Muscle layer of duodenum (tissue), 2 donors: ENCODE results near the gene SLC22A23.
A peak's percentile ranks its signal among the peaks of the same experiment; 100 is the strongest.
"Not testable (repeated sequence)": the region's sequence is repeated elsewhere in the genome, so short reads cannot be mapped to it uniquely, and the experiment has no call there.

ENCODE experiments used
- H3K27ac ChIP-seq: one replicate; pipeline ENCODE4 v1.7.0; 2013; ENCODE audit warnings: mild to moderate bottlenecking, low read length
- H3K27me3 ChIP-seq: one replicate; pipeline ENCODE4 v1.7.0; 2013; ENCODE audit warnings: low read depth, mild to moderate bottlenecking, control low read depth, low read length
- H3K36me3 ChIP-seq, 2 donors: one replicate each; pipeline ENCODE4 v1.7.0; 2013; ENCODE audit warnings: low read length in 2 of 2, control low read depth in 1 of 2, mild to moderate bottlenecking in 1 of 2; ENCODE audit not compliant: insufficient read depth in 2 of 2, control insufficient read depth in 1 of 2
- H3K4me1 ChIP-seq, 2 donors: one replicate each; pipeline ENCODE4 v1.7.0; 2013; ENCODE audit warnings: low read length in 2 of 2, mild to moderate bottlenecking in 2 of 2, control low read depth in 1 of 2, moderate library complexity in 1 of 2; ENCODE audit not compliant: insufficient read depth in 2 of 2, control insufficient read depth in 1 of 2
- H3K4me3 ChIP-seq, 2 donors: one replicate each; pipeline ENCODE4 v1.7.0; 2013; ENCODE audit warnings: low read length in 2 of 2, low read depth in 1 of 2, mild to moderate bottlenecking in 1 of 2
- H3K9me3 ChIP-seq, 2 donors: one replicate each; pipeline ENCODE4 v1.7.0; 2013; ENCODE audit warnings: low read length in 2 of 2, control low read depth in 1 of 2, mild to moderate bottlenecking in 1 of 2; ENCODE audit not compliant: control insufficient read depth in 1 of 2
- donor health status: healthy.

The SLC22A23 gene

GRCh38 chr6:3253597-3253961 is 203.3 kb downstream of the SLC22A23 start:
- peaks cover 0 to 9% of the 10 kb centered on the region in 2 donors for H3K4me1 ChIP-seq
- no peaks in the 10 kb centered on the region for H3K9me3 ChIP-seq
- no peaks in the 10 kb centered on the region for H3K36me3 ChIP-seq
- no peak overlapping the region for H3K4me3 ChIP-seq
- no peak overlapping the region for H3K27ac ChIP-seq
- no peaks in the 10 kb centered on the region for H3K27me3 ChIP-seq

DNA sequence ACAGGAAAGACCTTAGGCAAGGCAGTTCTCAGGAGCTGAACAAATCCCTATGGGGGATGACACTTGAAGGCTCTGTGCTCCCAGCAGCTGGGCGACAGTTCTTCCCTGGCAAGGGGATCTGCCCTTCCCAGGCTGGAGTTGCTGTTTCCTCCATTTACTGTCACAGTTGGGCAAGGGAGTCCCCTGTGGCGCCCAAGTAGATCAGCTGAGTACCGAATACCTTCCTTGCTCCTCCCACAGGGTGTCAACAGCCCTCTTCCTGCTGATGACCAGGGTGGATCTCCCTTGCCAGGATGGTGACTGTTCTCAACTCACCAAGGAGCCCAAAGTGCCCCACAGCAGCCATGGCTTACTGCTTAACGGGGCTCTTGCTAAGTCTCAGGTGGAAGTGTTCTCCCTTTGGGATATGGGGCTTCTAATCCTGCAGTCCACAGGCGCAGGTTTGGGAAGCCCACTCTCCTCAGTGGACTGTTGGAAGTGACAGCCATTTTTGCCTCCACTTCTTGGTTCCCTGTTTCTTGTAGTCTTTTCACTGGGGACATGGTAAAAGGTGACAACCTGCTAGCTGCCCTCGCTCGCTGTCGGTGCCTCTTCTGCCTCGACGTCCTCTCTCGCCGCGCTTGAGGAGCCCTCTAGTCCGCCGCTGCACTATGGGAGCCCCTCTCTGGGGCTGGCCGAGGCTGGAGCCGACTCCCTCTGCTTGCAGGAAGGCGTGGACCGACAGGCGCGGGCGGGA is 203.8 kb downstream of the SLC22A23 start:
- peaks cover 0 to 14% of the 10 kb centered on the region in 2 donors for H3K4me1 ChIP-seq
- no peaks in the 10 kb centered on the region for H3K36me3 ChIP-seq
- no peak overlapping the region for H3K4me3 ChIP-seq
- H3K27ac ChIP-seq, result no peak overlapping the region
- H3K27me3 ChIP-seq, result no peaks in the 10 kb centered on the region
- H3K9me3 ChIP-seq, result no peaks in the 10 kb centered on the region

DNA sequence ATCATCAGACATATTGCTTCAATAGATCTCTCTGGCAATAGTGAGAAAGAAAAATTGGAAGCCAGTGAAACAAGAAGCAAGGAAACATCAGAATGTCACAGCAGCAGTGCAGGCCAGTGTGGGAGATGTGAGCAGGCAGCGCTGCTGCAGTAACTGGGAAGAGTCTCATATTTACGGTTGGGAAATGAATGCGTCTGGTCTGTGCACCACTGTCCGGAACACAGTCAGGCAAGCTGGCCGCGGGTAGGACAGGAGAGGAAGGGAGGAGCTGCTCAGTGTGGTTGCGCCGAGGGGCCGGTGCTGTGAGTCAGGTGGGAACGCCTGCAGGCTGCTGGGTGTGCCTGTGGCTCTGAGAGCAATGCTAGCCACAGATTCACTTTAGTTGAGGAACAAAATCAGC is 204.5 kb downstream of the SLC22A23 start:
- peaks cover 0 to 15% of the 10 kb centered on the region in 2 donors for H3K4me1 ChIP-seq
- no peaks in the 10 kb centered on the region for H3K36me3 ChIP-seq
- no peak overlapping the region for H3K27ac ChIP-seq
- H3K9me3 ChIP-seq, result no peaks in the 10 kb centered on the region
- no peaks in the 10 kb centered on the region for H3K27me3 ChIP-seq
- no peak overlapping the region for H3K4me3 ChIP-seq

- Histone ChIP-seq H3K9me3 (no peaks in the 10 kb centered on the region), H3K27ac (no peak overlapping the region), H3K4me3 (no peak overlapping the region), H3K27me3 (no peaks in the 10 kb centered on the region), H3K36me3 (no peaks in the 10 kb centered on the region), H3K4me1 (peaks cover 0 to 15% of the 10 kb centered on the region in 2 donors)
Observed at GRCh38 chr6:3251462-3252314, 205.2 kb downstream of the SLC22A23 start.

GRCh38 chr6:3250231-3250675 is 206.6 kb downstream of the SLC22A23 start:
- H3K4me1 ChIP-seq, result peaks cover 0 to 15% of the 10 kb centered on the region in 2 donors
- no peak overlapping the region for H3K27ac ChIP-seq
- no peaks in the 10 kb centered on the region for H3K36me3 ChIP-seq
- no peaks in the 10 kb centered on the region for H3K9me3 ChIP-seq
- no peak overlapping the region for H3K4me3 ChIP-seq
- H3K27me3 ChIP-seq, result no peaks in the 10 kb centered on the region

DNA sequence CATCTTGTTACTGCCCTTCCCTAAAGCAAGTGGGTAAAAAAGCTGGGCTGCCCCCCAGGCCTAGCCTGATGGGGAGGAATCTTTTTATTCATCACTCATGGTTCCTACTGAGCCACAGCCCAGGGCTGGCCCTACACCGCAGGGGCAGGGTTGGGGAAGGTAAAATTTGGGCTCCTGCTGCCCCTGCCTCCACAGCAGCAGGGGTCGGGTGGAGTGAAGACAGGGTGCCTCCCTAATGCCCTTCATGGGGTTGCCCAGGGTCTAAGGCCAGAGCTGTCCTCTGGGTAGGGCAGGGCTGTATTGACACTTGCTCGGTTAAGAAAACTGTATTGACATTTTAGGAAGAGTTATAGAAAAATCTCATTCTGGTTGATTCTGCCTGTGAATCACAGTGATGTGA is 207.0 kb downstream of the SLC22A23 start:
- H3K4me3 ChIP-seq, result no peak overlapping the region
- no peak overlapping the region for H3K27ac ChIP-seq
- no peaks in the 10 kb centered on the region for H3K36me3 ChIP-seq
- H3K9me3 ChIP-seq, result no peaks in the 10 kb centered on the region
- H3K4me1 ChIP-seq, result peaks cover 0 to 15% of the 10 kb centered on the region in 2 donors
- no peaks in the 10 kb centered on the region for H3K27me3 ChIP-seq

DNA sequence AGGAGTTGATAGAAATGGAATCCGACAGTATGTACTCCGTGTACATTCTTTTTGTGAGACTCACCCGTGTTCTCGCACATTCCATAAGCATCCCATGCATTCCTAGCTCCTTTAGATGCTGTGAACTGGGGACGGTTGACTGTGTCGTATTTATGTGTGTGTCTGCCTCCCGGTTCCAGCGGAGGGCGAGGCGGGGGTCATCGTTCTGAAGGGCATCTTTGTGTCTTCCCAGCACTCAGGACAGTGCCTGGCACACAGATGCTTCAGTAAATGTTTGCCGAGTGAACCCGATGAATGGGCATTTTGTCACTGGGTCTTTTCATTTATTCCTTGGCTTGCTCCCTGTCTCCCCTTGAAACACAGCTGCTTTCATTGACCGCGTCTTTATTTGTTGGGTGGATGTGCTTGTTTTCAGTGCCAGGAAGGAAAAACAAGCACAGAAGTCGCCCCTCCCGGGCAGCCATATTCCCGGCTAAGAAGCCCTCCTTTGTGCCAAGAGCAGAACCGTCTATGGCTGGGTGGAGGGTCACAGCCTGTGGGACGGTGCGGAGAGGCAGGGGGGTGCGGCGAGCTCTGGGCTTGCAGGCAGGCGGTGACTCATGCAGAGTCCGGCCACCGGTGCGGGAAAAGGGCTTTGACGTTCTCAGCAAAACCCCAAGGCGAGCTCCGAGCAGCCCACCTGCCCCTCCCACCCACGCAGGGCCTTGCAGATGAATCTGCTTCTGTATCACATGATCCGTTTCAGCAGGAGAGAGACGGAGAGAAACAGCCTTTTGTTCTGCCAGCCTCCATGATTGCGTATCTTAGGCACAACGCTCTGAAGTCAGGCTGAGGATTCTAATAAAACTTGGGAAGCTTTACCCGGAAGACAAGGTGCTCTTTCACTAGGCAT is 209.3 kb downstream of the SLC22A23 start:
- Histone ChIP-seq H3K9me3 (no peaks in the 10 kb centered on the region), H3K4me1 (peaks cover 0 to 15% of the 10 kb centered on the region in 2 donors), H3K4me3 (peak overlapping the region; percentile 43 to 47), H3K27ac (no peak overlapping the region), H3K27me3 (no peaks in the 10 kb centered on the region), H3K36me3 (no peaks in the 10 kb centered on the region)

DNA sequence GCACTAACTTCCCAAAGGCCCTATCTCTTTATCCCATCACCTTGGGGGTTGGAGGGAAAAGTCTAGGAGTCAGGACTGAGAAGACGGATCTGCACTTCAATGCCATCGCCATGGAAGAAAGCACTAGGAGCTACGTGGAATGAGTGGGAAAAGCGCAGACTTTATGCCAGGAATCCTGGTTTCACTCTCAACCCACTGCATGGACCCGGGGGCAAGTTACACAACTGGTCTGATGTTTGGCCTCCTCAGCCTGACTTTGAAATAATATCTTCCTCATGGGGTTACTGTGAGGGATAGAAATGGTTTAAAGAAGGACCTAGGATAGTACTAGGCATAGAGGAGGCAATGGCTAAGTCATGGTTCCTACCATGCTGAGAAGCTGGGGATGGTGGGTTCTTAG is 211.6 kb downstream of the SLC22A23 start:
- Histone ChIP-seq H3K27ac (no peak overlapping the region), H3K27me3 (no peaks in the 10 kb centered on the region), H3K9me3 (no peaks in the 10 kb centered on the region), H3K4me1 (peaks cover 0 to 7% of the 10 kb centered on the region in 2 donors), H3K4me3 (no peak overlapping the region), H3K36me3 (no peaks in the 10 kb centered on the region)

DNA sequence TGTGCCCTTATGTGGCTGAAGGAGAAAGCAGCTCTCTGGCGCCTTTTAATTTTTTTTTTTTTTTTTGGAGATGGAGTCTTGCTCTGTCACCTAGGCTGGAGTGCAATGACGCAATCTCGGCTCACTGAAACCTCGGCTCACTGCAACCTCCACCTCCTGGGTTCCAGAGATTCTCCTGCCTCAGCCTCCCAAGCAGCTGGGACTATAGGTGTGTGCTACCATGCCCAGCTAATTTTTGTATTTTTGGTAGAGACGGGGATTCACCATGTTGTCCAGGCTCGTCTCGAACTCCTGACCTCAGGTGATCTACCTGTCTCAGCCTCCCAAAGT is 212.1 kb downstream of the SLC22A23 start:
- not testable (repeated sequence) for H3K27ac ChIP-seq, H3K4me3 ChIP-seq, H3K36me3 ChIP-seq, H3K27me3 ChIP-seq, H3K9me3 ChIP-seq, H3K4me1 ChIP-seq

DNA sequence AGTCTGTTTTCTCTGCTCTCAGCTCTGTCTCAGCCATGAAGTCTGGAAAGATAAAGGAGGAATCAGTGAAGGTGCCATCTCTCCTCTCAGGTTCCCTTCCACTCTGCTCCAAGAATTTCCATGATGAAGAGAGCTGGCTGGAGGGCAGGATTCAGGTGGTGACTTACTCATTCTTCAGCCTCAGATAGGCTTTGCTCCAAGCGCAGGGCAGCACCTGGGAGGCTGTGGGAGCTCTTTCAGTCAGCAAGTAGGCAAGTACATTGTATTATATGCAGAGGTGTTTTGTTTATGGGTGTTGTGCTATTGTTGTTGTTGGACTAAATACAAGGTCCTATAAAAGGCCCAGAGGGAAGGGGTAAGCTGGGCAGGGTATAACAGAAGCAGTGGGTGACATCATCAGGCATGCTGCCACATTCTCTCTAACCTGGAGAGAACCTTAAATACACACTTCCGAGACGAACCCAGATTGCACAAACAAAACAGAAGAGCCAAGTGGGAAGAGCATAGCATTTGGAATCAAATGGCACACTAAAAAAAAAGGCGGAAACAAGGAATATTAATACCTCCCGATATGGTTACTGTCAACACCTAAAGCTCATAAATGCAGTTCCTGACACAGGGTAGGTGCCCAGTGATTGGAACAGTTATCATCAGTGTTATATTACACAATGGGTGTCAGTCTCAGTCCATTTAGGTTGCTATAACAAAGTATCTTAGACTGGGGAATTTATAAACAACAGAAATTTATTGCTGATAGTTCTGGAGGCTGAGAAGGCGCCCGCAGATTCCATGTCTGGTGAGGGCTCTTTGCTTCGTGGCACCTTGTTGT is 212.6 kb downstream of the SLC22A23 start:
- no peak overlapping the region for H3K27ac ChIP-seq
- peaks cover 0 to 7% of the 10 kb centered on the region in 2 donors for H3K4me1 ChIP-seq
- H3K27me3 ChIP-seq, result no peaks in the 10 kb centered on the region
- no peak overlapping the region for H3K4me3 ChIP-seq
- no peaks in the 10 kb centered on the region for H3K36me3 ChIP-seq
- no peaks in the 10 kb centered on the region for H3K9me3 ChIP-seq
